ENCODE results near the gene PLPP4.

GRCh38 chr10:120415709-120416330 lies 41.2 kb upstream of the PLPP4 start:
- TF ChIP-seq CTCF (conservative IDR thresholded peaks at IDR 0.05; ENCODE audit: low read depth, low read length) (no peak), EZH2 (IDR thresholded peaks at IDR 0.05; ENCODE audit: borderline replicate concordance, low read depth, low read length, poor library complexity, severe bottlenecking) (no peak)
